ENCODE results near the gene TRMO. TPM values are rescaled to one million over a fixed set of nuclear protein-coding genes. Genes with fewer than 3 reads are reported as not detected.

TRMO gene
- total RNA-seq, 5 donors from 2014 or later (not counting 1 experiment from before 2014, with no cell fraction given) = 38.8 to 47.4 (median 44.7) TPM

DNA sequence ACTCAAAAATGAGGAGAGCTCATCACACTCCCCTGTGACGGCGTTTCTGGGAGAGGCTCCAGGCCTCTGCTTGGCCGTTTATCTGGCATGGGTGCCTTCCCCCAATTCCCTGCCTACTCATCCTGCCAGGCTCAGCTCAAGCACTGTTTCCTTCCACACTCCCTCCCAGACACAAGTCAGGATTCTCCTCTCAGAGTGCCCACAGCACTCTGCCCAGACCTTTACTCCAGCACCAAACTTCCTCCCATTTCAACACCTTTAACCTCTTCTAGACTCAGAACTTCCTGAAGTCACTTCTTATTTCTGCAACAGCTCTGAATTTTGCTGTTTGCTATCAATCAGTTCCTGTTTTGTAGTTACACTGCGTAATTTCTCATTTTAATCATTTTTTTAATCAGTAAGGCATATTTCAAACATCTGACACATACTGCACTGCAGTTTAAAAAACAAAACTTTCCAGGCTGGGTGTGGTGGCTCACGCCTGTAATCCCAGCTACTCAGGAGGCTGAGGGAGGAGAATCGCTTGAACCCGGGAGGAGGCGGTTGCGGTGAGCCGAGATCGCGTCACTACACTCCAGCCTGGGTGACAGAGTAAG is 16.0 kb downstream of the TRMO start:
- no peaks in the 10 kb centered on the region for H3K27me3 ChIP-seq (replicated peaks in 1 of 2; ENCODE audit: control insufficient read depth in 2 of 2, extremely low read depth in 1 of 2, insufficient read depth in 2 of 2, low read length in 1 of 2)
- ATAC-seq (replicated peaks in 1 of 4) (peak in 3 of 4 experiments; percentile 6 to 58 (median 14)), DNase-seq (peak in 32 of 35 experiments; percentile 37 to 78 (median 56))
- peak overlapping the region; percentile 29 to 39 for H3K4me3 ChIP-seq (ENCODE audit: control insufficient read depth in 1 of 2, extremely low read depth in 1 of 2, low read length in 1 of 2)
- CTCF ChIA-PET = interaction anchor here (0.6 to 2.8 kb wide), 10 partner anchors 11 to 1556 kb away, joined by 3 to 20 read pairs (median 5); partner anchors contain the start of genes TRIM14 (in 1 of the 2) and TRMO (in 1 of the 2)
- no peaks in the 10 kb centered on the region for H3K9me3 Mint-ChIP-seq
- H3K27me3 Mint-ChIP-seq = no peaks in the 10 kb centered on the region
- H3K36me3 Mint-ChIP-seq = peaks cover 37% of the 10 kb centered on the region
- peak overlapping the region; percentile 71 to 79 (median 76) for H3K4me3 Mint-ChIP-seq
- H3K4me1 ChIP-seq (ENCODE audit: control insufficient read depth in 1 of 2, extremely low read depth in 1 of 2, insufficient read depth in 2 of 2, low read length in 2 of 2) = peaks cover 66 to 89% of the 10 kb centered on the region in 2 experiments
- no peaks in the 10 kb centered on the region for H3K9me3 ChIP-seq
- peak overlapping the region; percentile 75 for H3K27ac ChIP-seq (ENCODE audit: low read length)
- WGBS (ENCODE audit: insufficient coverage) = 20% methylated on average over 4 of the region's 12 CpGs
- POLR2A ChIA-PET = interaction anchor here (0.6 to 4.1 kb wide), 6 partner anchors 9 to 38 kb away, joined by 3 to 62 read pairs (median 4); partner anchors contain the start of gene TRMO (in 2 of the 2)
- peaks cover 92 to 99% (median 92%) of the 10 kb centered on the region in 3 donors for H3K4me1 Mint-ChIP-seq
- peaks cover 5 to 28% of the 10 kb centered on the region in 2 donors for H3K36me3 ChIP-seq (ENCODE audit: control insufficient read depth in 2 of 2, extremely low read depth in 1 of 2, insufficient read depth in 1 of 2, low read length in 1 of 2)
- H3K27ac Mint-ChIP-seq = peak overlapping the region; percentile 93 to 97

- DNase-seq = peak in 33 of 35 experiments; percentile 32 to 84 (median 55)
- peak overlapping the region; percentile 37 to 39 for H3K4me3 ChIP-seq (ENCODE audit: control insufficient read depth in 1 of 2, extremely low read depth in 1 of 2, low read length in 1 of 2)
- ChIA-PET POLR2A (interaction anchor here (1.2 to 4.1 kb wide), 3 partner anchors 12 to 16 kb away, joined by 3 to 62 read pairs (median 28); partner anchors contain the start of gene TRMO (in 2 of the 2)), CTCF (interaction anchor here (0.7 to 2.8 kb wide), 12 partner anchors 9 to 206 kb away, joined by 3 to 33 read pairs (median 4); partner anchors contain the start of genes NANS (in 1 of the 2) and TRMO (in 1 of the 2))
- peaks cover 64 to 88% of the 10 kb centered on the region in 2 experiments for H3K4me1 ChIP-seq (ENCODE audit: control insufficient read depth in 1 of 2, extremely low read depth in 1 of 2, insufficient read depth in 2 of 2, low read length in 2 of 2)
- H3K27ac ChIP-seq (ENCODE audit: low read length) = peak overlapping the region; percentile 75
- WGBS (ENCODE audit: insufficient coverage) = no CpG with 5 or more reads among the region's 2 CpGs
- no peaks in the 10 kb centered on the region for H3K9me3 ChIP-seq
- ATAC-seq (replicated peaks in 1 of 4) = peak; percentile 77 to 85 (median 84)
- H3K36me3 Mint-ChIP-seq = peaks cover 33% of the 10 kb centered on the region
- H3K27me3 ChIP-seq (replicated peaks in 1 of 2; ENCODE audit: control insufficient read depth in 2 of 2, extremely low read depth in 1 of 2, insufficient read depth in 2 of 2, low read length in 1 of 2) = no peaks in the 10 kb centered on the region
- H3K4me3 Mint-ChIP-seq = peak overlapping the region; percentile 70 to 80 (median 76)
- no peaks in the 10 kb centered on the region for H3K27me3 Mint-ChIP-seq
- H3K4me1 Mint-ChIP-seq = peaks cover 92 to 99% (median 92%) of the 10 kb centered on the region in 3 donors
- peak overlapping the region; percentile 92 to 93 for H3K27ac Mint-ChIP-seq
- peaks cover 5 to 20% of the 10 kb centered on the region in 2 donors for H3K36me3 ChIP-seq (ENCODE audit: control insufficient read depth in 2 of 2, extremely low read depth in 1 of 2, insufficient read depth in 1 of 2, low read length in 1 of 2)
- H3K9me3 Mint-ChIP-seq = no peaks in the 10 kb centered on the region
Observed at GRCh38 chr9:97905228-97905627, 17.1 kb downstream of the TRMO start.

GRCh38 chr9:97904725-97905124 is 17.6 kb downstream of the TRMO start:
- Mint-ChIP-seq H3K9me3 (no peaks in the 10 kb centered on the region), H3K4me1 (peaks cover 87 to 99% (median 92%) of the 10 kb centered on the region in 3 donors), H3K4me3 (peak overlapping the region; percentile 70 to 80 (median 76)), H3K36me3 (peaks cover 28% of the 10 kb centered on the region), H3K27ac (peak overlapping the region; percentile 91 to 92), H3K27me3 (no peaks in the 10 kb centered on the region)
- Histone ChIP-seq H3K4me1 (ENCODE audit: control insufficient read depth in 1 of 2, extremely low read depth in 1 of 2, insufficient read depth in 2 of 2, low read length in 2 of 2) (peaks cover 62 to 85% of the 10 kb centered on the region in 2 experiments), H3K9me3 (no peaks in the 10 kb centered on the region), H3K27me3 (replicated peaks in 1 of 2; ENCODE audit: control insufficient read depth in 2 of 2, extremely low read depth in 1 of 2, insufficient read depth in 2 of 2, low read length in 1 of 2) (no peaks in the 10 kb centered on the region), H3K4me3 (ENCODE audit: control insufficient read depth in 1 of 2, extremely low read depth in 1 of 2, low read length in 1 of 2) (peak overlapping the region; percentile 37 to 39), H3K27ac (ENCODE audit: low read length) (peak overlapping the region; percentile 75), H3K36me3 (ENCODE audit: control insufficient read depth in 2 of 2, extremely low read depth in 1 of 2, insufficient read depth in 1 of 2, low read length in 1 of 2) (peaks cover 3 to 19% of the 10 kb centered on the region in 2 donors)
- ATAC-seq (replicated peaks in 1 of 4) (peak; percentile 66 to 80 (median 78)), DNase-seq (peak in 34 of 35 experiments; percentile 38 to 78 (median 60))
- POLR2A ChIA-PET = interaction anchor here (1.0 to 4.1 kb wide), 3 partner anchors 16 to 248 kb away, joined by 3 to 62 read pairs (median 28); partner anchors contain the start of gene TRMO (in 2 of the 2)
- WGBS (ENCODE audit: insufficient coverage) = 21% methylated on average over 7 of the region's 9 CpGs
- CTCF ChIA-PET = interaction anchor here (0.7 to 2.8 kb wide), 12 partner anchors 9 to 207 kb away, joined by 3 to 33 read pairs (median 4); partner anchors contain the start of genes NANS (in 1 of the 2) and TRMO (in 1 of the 2)

DNA sequence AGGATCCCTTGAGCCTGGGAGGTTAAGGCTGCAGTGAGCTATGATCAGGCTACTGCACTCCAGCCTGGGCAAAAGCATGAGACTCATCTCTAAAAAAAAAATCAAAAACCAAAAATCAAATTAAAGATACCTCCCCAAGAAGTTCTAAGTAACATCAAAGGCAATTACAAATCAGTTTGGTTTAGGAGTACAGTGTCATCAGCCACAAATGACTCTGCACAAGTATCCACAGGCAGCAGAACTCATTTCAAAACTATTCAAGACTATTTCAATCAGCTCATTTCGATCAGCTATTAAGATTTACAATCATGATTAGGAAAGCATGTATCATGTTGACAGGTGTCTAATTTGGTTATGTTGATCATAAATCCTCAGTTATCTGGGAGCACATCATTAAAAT is 19.1 kb downstream of the TRMO start:
- H3K27ac ChIP-seq (ENCODE audit: low read length) = peak overlapping the region; percentile 57
- H3K4me3 Mint-ChIP-seq = peak overlapping the region in 2 of 3 donors; percentile 10 to 76
- H3K9me3 ChIP-seq = no peaks in the 10 kb centered on the region
- H3K4me3 ChIP-seq (ENCODE audit: control insufficient read depth in 1 of 2, extremely low read depth in 1 of 2, low read length in 1 of 2) = no peak overlapping the region
- peak overlapping the region; percentile 85 to 88 for H3K27ac Mint-ChIP-seq
- H3K27me3 Mint-ChIP-seq = no peaks in the 10 kb centered on the region
- H3K4me1 Mint-ChIP-seq = peaks cover 73 to 87% (median 81%) of the 10 kb centered on the region in 3 donors
- CTCF ChIA-PET = interaction anchor here (0.6 to 4.4 kb wide), 14 partner anchors 9 to 354 kb away, joined by 3 to 59 read pairs (median 4); partner anchors contain the start of gene TRMO (in 1 of the 2)
- H3K36me3 ChIP-seq (ENCODE audit: control insufficient read depth in 2 of 2, extremely low read depth in 1 of 2, insufficient read depth in 1 of 2, low read length in 1 of 2) = peaks cover 0 to 9% of the 10 kb centered on the region in 2 donors
- no peaks in the 10 kb centered on the region for H3K9me3 Mint-ChIP-seq
- ATAC-seq (replicated peaks in 1 of 4) (no peak), DNase-seq (no peak)
- H3K27me3 ChIP-seq (replicated peaks in 1 of 2; ENCODE audit: control insufficient read depth in 2 of 2, extremely low read depth in 1 of 2, insufficient read depth in 2 of 2, low read length in 1 of 2) = no peaks in the 10 kb centered on the region
- POLR2A ChIA-PET = interaction anchor here (0.5 to 3.0 kb wide), 5 partner anchors 14 to 102 kb away, joined by 3 to 13 read pairs (median 11); partner anchors contain the start of gene TRMO (in 2 of the 2)
- peaks cover 56 to 72% of the 10 kb centered on the region in 2 experiments for H3K4me1 ChIP-seq (ENCODE audit: control insufficient read depth in 1 of 2, extremely low read depth in 1 of 2, insufficient read depth in 2 of 2, low read length in 2 of 2)
- no CpG with 5 or more reads among the region's 1 CpG for WGBS (ENCODE audit: insufficient coverage)
- peaks cover 19% of the 10 kb centered on the region for H3K36me3 Mint-ChIP-seq

- peak in 4 of 35 experiments; percentile 13 to 79 (median 26) for DNase-seq
- ATAC-seq (replicated peaks in 1 of 4) = no peak
- ChIA-PET POLR2A (interaction anchor here (0.5 to 3.0 kb wide), 8 partner anchors 12 to 1502 kb away, joined by 3 to 13 read pairs (median 4); no protein-coding TSS in a partner anchor), CTCF (interaction anchor here (0.5 to 4.4 kb wide), 21 partner anchors 9 to 353 kb away, joined by 3 to 59 read pairs (median 4); partner anchors contain the start of genes TRMO (in 2 of the 2) and NANS (in 1 of the 2))
- Histone ChIP-seq H3K9me3 (no peaks in the 10 kb centered on the region), H3K4me1 (ENCODE audit: control insufficient read depth in 1 of 2, extremely low read depth in 1 of 2, insufficient read depth in 2 of 2, low read length in 2 of 2) (peaks cover 38 to 51% of the 10 kb centered on the region in 2 experiments), H3K27me3 (replicated peaks in 1 of 2; ENCODE audit: control insufficient read depth in 2 of 2, extremely low read depth in 1 of 2, insufficient read depth in 2 of 2, low read length in 1 of 2) (no peaks in the 10 kb centered on the region), H3K36me3 (ENCODE audit: control insufficient read depth in 2 of 2, extremely low read depth in 1 of 2, insufficient read depth in 1 of 2, low read length in 1 of 2) (peaks cover 0 to 15% of the 10 kb centered on the region in 2 donors), H3K27ac (ENCODE audit: low read length) (peak overlapping the region; percentile 60), H3K4me3 (ENCODE audit: control insufficient read depth in 1 of 2, extremely low read depth in 1 of 2, low read length in 1 of 2) (no peak overlapping the region)
- H3K4me3 Mint-ChIP-seq = peak overlapping the region in 1 of 3 donors; percentile 47
- H3K9me3 Mint-ChIP-seq = no peaks in the 10 kb centered on the region
- peak overlapping the region; percentile 85 to 88 for H3K27ac Mint-ChIP-seq
- H3K27me3 Mint-ChIP-seq = no peaks in the 10 kb centered on the region
- 61% methylated on average over 3 of the region's 5 CpGs for WGBS (ENCODE audit: insufficient coverage)
- H3K4me1 Mint-ChIP-seq = peaks cover 54 to 67% (median 66%) of the 10 kb centered on the region in 3 donors
- peaks cover 18% of the 10 kb centered on the region for H3K36me3 Mint-ChIP-seq
Observed at GRCh38 chr9:97900738-97901565, 21.3 kb downstream of the TRMO start.

Data from T-cell (primary cell).